A549 (cell line): ENCODE results near the gene HOXC10. TPM values are rescaled to one million over a fixed set of nuclear protein-coding genes. Genes with fewer than 3 reads are reported as not detected.

Experiments used
- ATAC-seq, 2 experiments: fragments of 200-7000 bp in 1 of 2; fragments of >200 bp in 1 of 2; cut with Nextera tagmentation in 1 of 2; cut with Tn5 transposase in 1 of 2; 3 replicates each; pipeline versions ENCODE4 v1.8.0 to v1.9.1; 2018 to 2020; ENCODE audit warnings: mild to moderate bottlenecking in 1 of 2, moderate library complexity in 1 of 2
- CTCF ChIA-PET: fragments of 300-600 bp; sonication (Branson Sonifier 250); formaldehyde crosslinking; extraction: SDS; loops from one replicate; lab custom pipeline; 2021; ENCODE audit warnings: antibody characterized with exemption, inconsistent platforms; lab: Yijun Ruan, JAX
- POLR2A ChIA-PET: fragments of 350-600 bp; formaldehyde crosslinking; extraction: SDS; loops from one replicate; lab custom pipeline; 2021; ENCODE audit warnings: antibody characterized with exemption, inconsistent platforms; lab: Yijun Ruan, JAX
- DNase-seq, 2 experiments: peaks; one replicate each; pipeline versions ENCODE4 v3.0.0 to v3.0.0-alpha.2; 2011 to 2016; ENCODE audit warnings: low read depth in 1 of 2, low spot score in 1 of 2
- FAIRE-seq: peaks from 2 replicates; lab custom pipeline; 2011; peaks lifted over from hg19 to GRCh38; lab: Jason Lieb, UNC
- H3K27ac ChIP-seq, 2 experiments: fragments of >200 bp; sonication (Bioruptor Twin); formaldehyde crosslinking; 3 replicates each; pipeline ENCODE4 v1.5.1; 2016 to 2017
- H3K4me1 ChIP-seq: fragments of >200 bp; sonication (Bioruptor Twin); formaldehyde crosslinking; 3 replicates; pipeline ENCODE4 v1.6.1; 2016
- H3K4me2 ChIP-seq: fragments of >200 bp; sonication (Bioruptor Twin); formaldehyde crosslinking; 3 replicates; pipeline ENCODE4 v1.6.1; 2016
- H3K4me3 ChIP-seq: fragments of >200 bp; sonication (Bioruptor Twin); formaldehyde crosslinking; 3 replicates; pipeline ENCODE4 v1.5.1; 2016
- H3K9me3 ChIP-seq: fragments of >200 bp; sonication (Bioruptor Twin); formaldehyde crosslinking; 3 replicates; pipeline ENCODE4 v1.6.1; 2016
- CHD4 ChIP-seq: fragments of 200-600 bp; sonication (generic); IDR thresholded peaks from 2 replicates; pipeline ENCODE4 v1.6.1; 2016; ENCODE audit warnings: antibody characterized with exemption, mild to moderate bottlenecking, borderline replicate concordance
- EHF ChIP-seq: fragments of 250-450 bp; sonication (Bioruptor Pico); IDR thresholded peaks from 2 replicates; pipeline ENCODE4 v1.5.0; 2020; ENCODE audit warnings: mild to moderate bottlenecking
- EP300 ChIP-seq, 2 experiments: fragments of >200 bp; sonication (Bioruptor Twin); formaldehyde crosslinking; IDR thresholded peaks; 2 replicates in 1 of 2; 3 replicates in 1 of 2; pipeline ENCODE4 v1.6.1; 2016 to 2017
- FOSB ChIP-seq: fragments of 250-450 bp; sonication (Bioruptor Pico); IDR thresholded peaks from 2 replicates; pipeline ENCODE4 v1.5.0; 2020; ENCODE audit warnings: mild to moderate bottlenecking, moderate library complexity
- HDAC2 ChIP-seq: fragments of 200-600 bp; sonication (generic); IDR thresholded peaks from 2 replicates; pipeline ENCODE4 v1.6.1; 2016
- HOXB13 ChIP-seq: fragments of 250-450 bp; sonication (Bioruptor Pico); IDR thresholded peaks from 2 replicates; pipeline ENCODE4 v1.5.0; 2020; ENCODE audit warnings: low read depth, mild to moderate bottlenecking, moderate library complexity
- JUN ChIP-seq, 2 experiments: fragments of >200 bp; sonication (Bioruptor Twin); formaldehyde crosslinking; IDR thresholded peaks; 2 replicates in 1 of 2; 3 replicates in 1 of 2; pipeline ENCODE4 v1.6.1; 2016 to 2017
- JUNB ChIP-seq: fragments of >200 bp; sonication (Bioruptor Twin); formaldehyde crosslinking; IDR thresholded peaks from 2 replicates; pipeline ENCODE4 v1.6.1; 2016
- KDM1A ChIP-seq: fragments of 200-600 bp; sonication (generic); IDR thresholded peaks from 2 replicates; pipeline ENCODE4 v1.6.1; 2016; ENCODE audit warnings: low read depth, mild to moderate bottlenecking
- MAFK ChIP-seq: fragments of 450-650 bp; IDR thresholded peaks from 2 replicates; pipeline ENCODE4 v1.6.1; 2014; ENCODE audit not compliant: partially characterized antibody
- MYC ChIP-seq: IDR thresholded peaks from 2 replicates; pipeline ENCODE4 v1.6.1; 2012; ENCODE audit warnings: mild to moderate bottlenecking, inconsistent platforms, low read length, improper control_type of control experiment, borderline replicate concordance
- POLR2A ChIP-seq: IDR thresholded peaks from 2 replicates; pipeline ENCODE4 v1.6.1; 2012; ENCODE audit warnings: mild to moderate bottlenecking, low read length
- RAD21 ChIP-seq, 2 experiments: fragments of >200 bp in 1 of 2; sonication (Bioruptor Twin) in 1 of 2; formaldehyde crosslinking in 1 of 2; IDR thresholded peaks in 1 of 2; conservative IDR thresholded peaks in 1 of 2; 2 replicates in 1 of 2; 3 replicates in 1 of 2; pipeline ENCODE4 v1.6.1; 2012 to 2018; ENCODE audit warnings: inconsistent platforms in 1 of 2
- RNF2 ChIP-seq: fragments of 200-600 bp; sonication (generic); IDR thresholded peaks from 2 replicates; pipeline ENCODE4 v1.6.1; 2016; ENCODE audit warnings: low read depth, mild to moderate bottlenecking, antibody characterized with exemption, moderate library complexity, borderline replicate concordance
- SMC3 ChIP-seq: fragments of >200 bp; sonication (Bioruptor Twin); formaldehyde crosslinking; IDR thresholded peaks from 3 replicates; pipeline ENCODE4 v1.6.1; 2018; ENCODE audit warnings: inconsistent platforms
- ZFP36 ChIP-seq: fragments of 450-650 bp; IDR thresholded peaks from 2 replicates; pipeline ENCODE4 v1.6.1; 2014; ENCODE audit warnings: borderline replicate concordance; ENCODE audit not compliant: partially characterized antibody
- ZNF302 ChIP-seq: fragments of 250-450 bp; sonication (Bioruptor Pico); IDR thresholded peaks from 2 replicates; pipeline ENCODE4 v1.9.0; 2021; ENCODE audit warnings: inconsistent platforms, mild to moderate bottlenecking, moderate library complexity
- ZSCAN20 ChIP-seq: fragments of 250-450 bp; sonication (Bioruptor Pico); IDR thresholded peaks from 2 replicates; pipeline ENCODE4 v1.8.0; 2022; ENCODE audit warnings: mild to moderate bottlenecking, moderate library complexity
- WGBS: methylation state at CpG from one replicate; pipeline ENCODE4 v1.1.6; 2017; ENCODE audit errors: missing lambda C conversion rate; 5-methylcytosine and 5-hydroxymethylcytosine counted together
- polyA plus RNA-seq, 4 experiments: library from polyadenylated mRNA; depleted of rRNA in 3 of 4; stranded (reverse); fragments of >200 nt; fragmentation: RNase III in 1 of 4; extraction: RNeasy Plus Mini Kit Qiagen cat#74134 plus additional on column Dnase treatment in 1 of 4; gene quantifications; 2 replicates in 3 of 4; 3 replicates in 1 of 4; pipeline ENCODE4 v1.2.3, GENCODE V29; 2011 to 2017
- TF ChIP-seq, protein P1 (sequence below): fragments of 150-350 bp; IDR thresholded peaks from 2 replicates; pipeline ENCODE4 v1.6.1; 2014; ENCODE audit warnings: low read depth, mild to moderate bottlenecking, low read length
- TF ChIP-seq, protein P2 (sequence below): fragments of >200 bp; sonication (Bioruptor Twin); formaldehyde crosslinking; IDR thresholded peaks from 3 replicates; pipeline ENCODE4 v1.5.1; 2016
- TF ChIP-seq, protein P3 (sequence below): fragments of 450-650 bp; IDR thresholded peaks from 2 replicates; pipeline ENCODE4 v1.6.1; 2014; ENCODE audit warnings: antibody characterized with exemption
- TF ChIP-seq, protein P4 (sequence below): fragments of 250-450 bp; sonication (Bioruptor Pico); IDR thresholded peaks from 2 replicates; pipeline ENCODE4 v1.5.0; 2020; ENCODE audit warnings: low read depth, mild to moderate bottlenecking, moderate library complexity
- TF ChIP-seq, protein P5 (sequence below): IDR thresholded peaks from 2 replicates; pipeline ENCODE4 v1.6.1; 2012

Gene HOXC10
- polyA plus RNA-seq, 2 of the 4 experiments (the other 2 are of a cell fraction): 2.9 to 3.2 TPM

DNA sequence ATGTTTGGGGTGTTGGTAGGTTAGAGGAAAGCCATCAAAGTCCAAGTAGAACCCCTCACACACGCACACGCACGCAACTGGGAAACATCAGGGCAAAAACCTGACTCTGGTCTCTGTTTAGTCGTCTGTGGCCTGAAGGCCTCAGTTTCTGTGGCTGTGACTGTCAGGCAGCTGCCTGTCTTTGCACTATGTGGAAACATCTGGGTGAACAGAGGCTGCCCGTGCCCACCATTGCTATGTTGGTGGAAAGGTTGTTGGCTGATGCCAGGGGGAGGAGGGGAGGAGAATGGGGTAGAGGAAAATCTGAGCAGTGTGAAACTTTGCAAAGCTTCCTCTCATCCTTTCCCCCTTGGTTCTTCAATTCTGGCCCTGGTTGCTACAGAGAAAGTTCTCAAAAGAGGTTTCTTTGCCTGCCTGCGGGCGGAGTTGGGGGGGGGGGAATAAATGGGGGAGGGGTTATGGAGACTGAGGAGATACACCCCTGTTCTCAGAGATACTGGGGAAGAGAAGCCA is 7.5 kb downstream of the HOXC10 start:
- DNase-seq: no peak
- no peak overlapping the region for H3K4me3 ChIP-seq
- H3K9me3 ChIP-seq: no peaks in the 10 kb centered on the region
- no peak overlapping the region for H3K27ac ChIP-seq
- POLR2A ChIA-PET: interaction anchor here (0.8 to 1.7 kb wide), 2 partner anchors 8 to 25 kb away, joined by 3 to 5 read pairs; partner anchors contain the start of gene HOXC9
- no peak for FAIRE-seq
- 85% methylated on average over 7 of the region's 7 CpGs for WGBS
- no peak for ATAC-seq
- TF ChIP-seq CHD4 (no peak), MAFK (no peak), EHF (CRISPR knock-in tag) (no peak), EP300 (IDR thresholded peaks at IDR 0.05) (no peak), SMC3 (no peak), KDM1A (no peak), HOXB13 (CRISPR knock-in tag) (no peak), POLR2A (no peak), JUN (IDR thresholded peaks at IDR 0.05) (no peak), FOSB (CRISPR knock-in tag) (no peak), MYC (no peak), ZNF302 (CRISPR knock-in tag) (no peak), RNF2 (no peak), JUNB (no peak)
- TF ChIP-seq, protein P1, sequence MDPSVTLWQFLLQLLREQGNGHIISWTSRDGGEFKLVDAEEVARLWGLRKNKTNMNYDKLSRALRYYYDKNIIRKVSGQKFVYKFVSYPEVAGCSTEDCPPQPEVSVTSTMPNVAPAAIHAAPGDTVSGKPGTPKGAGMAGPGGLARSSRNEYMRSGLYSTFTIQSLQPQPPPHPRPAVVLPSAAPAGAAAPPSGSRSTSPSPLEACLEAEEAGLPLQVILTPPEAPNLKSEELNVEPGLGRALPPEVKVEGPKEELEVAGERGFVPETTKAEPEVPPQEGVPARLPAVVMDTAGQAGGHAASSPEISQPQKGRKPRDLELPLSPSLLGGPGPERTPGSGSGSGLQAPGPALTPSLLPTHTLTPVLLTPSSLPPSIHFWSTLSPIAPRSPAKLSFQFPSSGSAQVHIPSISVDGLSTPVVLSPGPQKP: no peak
- TF ChIP-seq, protein P2, sequence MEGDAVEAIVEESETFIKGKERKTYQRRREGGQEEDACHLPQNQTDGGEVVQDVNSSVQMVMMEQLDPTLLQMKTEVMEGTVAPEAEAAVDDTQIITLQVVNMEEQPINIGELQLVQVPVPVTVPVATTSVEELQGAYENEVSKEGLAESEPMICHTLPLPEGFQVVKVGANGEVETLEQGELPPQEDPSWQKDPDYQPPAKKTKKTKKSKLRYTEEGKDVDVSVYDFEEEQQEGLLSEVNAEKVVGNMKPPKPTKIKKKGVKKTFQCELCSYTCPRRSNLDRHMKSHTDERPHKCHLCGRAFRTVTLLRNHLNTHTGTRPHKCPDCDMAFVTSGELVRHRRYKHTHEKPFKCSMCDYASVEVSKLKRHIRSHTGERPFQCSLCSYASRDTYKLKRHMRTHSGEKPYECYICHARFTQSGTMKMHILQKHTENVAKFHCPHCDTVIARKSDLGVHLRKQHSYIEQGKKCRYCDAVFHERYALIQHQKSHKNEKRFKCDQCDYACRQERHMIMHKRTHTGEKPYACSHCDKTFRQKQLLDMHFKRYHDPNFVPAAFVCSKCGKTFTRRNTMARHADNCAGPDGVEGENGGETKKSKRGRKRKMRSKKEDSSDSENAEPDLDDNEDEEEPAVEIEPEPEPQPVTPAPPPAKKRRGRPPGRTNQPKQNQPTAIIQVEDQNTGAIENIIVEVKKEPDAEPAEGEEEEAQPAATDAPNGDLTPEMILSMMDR: no peak
- TF ChIP-seq, protein P3, sequence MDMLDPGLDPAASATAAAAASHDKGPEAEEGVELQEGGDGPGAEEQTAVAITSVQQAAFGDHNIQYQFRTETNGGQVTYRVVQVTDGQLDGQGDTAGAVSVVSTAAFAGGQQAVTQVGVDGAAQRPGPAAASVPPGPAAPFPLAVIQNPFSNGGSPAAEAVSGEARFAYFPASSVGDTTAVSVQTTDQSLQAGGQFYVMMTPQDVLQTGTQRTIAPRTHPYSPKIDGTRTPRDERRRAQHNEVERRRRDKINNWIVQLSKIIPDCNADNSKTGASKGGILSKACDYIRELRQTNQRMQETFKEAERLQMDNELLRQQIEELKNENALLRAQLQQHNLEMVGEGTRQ: no peak
- H3K4me1 ChIP-seq: peaks cover 22% of the 10 kb centered on the region
- CTCF ChIA-PET: interaction anchor here (0.6 to 28.7 kb wide), 12 partner anchors 8 to 246 kb away, joined by 3 to 1074 read pairs (median 8); partner anchors contain the start of genes HOXC8, HOXC9 and SMUG1
- H3K4me2 ChIP-seq: no peak overlapping the region

DNA sequence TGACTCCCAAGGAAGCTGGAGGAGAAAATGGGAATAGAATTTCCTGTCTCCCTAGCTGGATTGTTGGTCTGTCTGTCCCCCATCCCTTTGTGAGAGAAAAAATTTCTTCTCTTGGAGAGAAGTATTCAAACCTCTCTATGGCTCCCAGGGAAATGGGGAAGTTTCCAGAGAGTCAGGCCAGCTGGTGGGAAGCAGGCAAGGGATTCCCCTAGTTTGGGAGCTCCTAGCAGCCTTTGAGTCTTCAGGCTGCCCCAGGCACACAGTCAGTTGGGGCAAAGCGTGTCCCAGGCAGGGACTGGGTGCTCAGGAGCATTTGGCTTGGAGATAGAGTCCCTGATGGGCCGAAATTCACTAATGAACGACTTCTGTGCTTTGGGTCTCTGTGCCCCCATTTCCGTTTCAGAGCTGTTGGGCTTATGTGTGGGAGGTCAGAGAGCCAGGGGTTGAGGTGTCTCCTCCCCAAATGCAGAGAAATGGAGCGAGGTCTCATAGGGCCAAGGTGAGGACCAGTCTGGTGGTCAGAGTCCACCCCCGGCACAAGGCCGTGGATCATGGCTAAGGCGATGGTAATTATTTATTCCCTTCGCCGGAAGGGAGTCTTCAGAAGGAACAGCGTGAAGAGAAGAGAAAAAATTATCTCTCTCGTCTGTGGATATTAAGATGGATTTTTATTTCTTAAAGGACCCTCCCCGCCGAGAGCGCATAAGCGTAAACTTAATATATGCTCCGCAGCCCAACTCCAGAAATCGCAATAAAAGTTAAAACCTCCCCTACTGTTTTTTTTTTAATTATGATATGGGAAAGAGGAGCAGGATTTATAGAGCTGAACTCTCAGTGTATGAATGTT is 8.4 kb downstream of the HOXC10 start:
- ATAC-seq (no peak), DNase-seq (no peak), FAIRE-seq (no peak)
- WGBS: 84% methylated on average over 18 of the region's 18 CpGs
- H3K27ac ChIP-seq: no peak overlapping the region
- H3K4me2 ChIP-seq: no peak overlapping the region
- no peaks in the 10 kb centered on the region for H3K9me3 ChIP-seq
- TF ChIP-seq ZSCAN20: no peak
- TF ChIP-seq EHF (CRISPR knock-in tag): no peak
- no peak for TF ChIP-seq ZFP36
- TF ChIP-seq HDAC2: no peak
- TF ChIP-seq, protein P4, sequence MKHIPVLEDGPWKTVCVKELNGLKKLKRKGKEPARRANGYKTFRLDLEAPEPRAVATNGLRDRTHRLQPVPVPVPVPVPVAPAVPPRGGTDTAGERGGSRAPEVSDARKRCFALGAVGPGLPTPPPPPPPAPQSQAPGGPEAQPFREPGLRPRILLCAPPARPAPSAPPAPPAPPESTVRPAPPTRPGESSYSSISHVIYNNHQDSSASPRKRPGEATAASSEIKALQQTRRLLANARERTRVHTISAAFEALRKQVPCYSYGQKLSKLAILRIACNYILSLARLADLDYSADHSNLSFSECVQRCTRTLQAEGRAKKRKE: no peak
- no peak for TF ChIP-seq RAD21 (conservative IDR thresholded peaks at IDR 0.05 in 1 of 2, IDR thresholded peaks at IDR 0.05 in 1 of 2)
- TF ChIP-seq JUN (IDR thresholded peaks at IDR 0.05): no peak
- TF ChIP-seq, protein P5, sequence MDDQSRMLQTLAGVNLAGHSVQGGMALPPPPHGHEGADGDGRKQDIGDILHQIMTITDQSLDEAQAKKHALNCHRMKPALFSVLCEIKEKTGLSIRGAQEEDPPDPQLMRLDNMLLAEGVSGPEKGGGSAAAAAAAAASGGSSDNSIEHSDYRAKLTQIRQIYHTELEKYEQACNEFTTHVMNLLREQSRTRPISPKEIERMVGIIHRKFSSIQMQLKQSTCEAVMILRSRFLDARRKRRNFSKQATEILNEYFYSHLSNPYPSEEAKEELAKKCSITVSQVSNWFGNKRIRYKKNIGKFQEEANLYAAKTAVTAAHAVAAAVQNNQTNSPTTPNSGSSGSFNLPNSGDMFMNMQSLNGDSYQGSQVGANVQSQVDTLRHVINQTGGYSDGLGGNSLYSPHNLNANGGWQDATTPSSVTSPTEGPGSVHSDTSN: no peak
- H3K4me3 ChIP-seq: no peak overlapping the region
- ChIA-PET CTCF (interaction anchor here (1.0 to 28.7 kb wide), 7 partner anchors 8 to 250 kb away, joined by 3 to 1074 read pairs (median 6); partner anchors contain the start of genes HOXC10, HOXC8 and SMUG1), POLR2A (no interaction called here)
- peaks cover 22% of the 10 kb centered on the region for H3K4me1 ChIP-seq
